ENCODE measurements around the gene SEC23B. TPM values are rescaled to one million over a fixed set of nuclear protein-coding genes. Genes with fewer than 3 reads are reported as not detected.

SEC23B gene
- total and polyA plus RNA-seq, 10 of the 15 experiments (the other 5 are each of a cell fraction or from before 2014, with no cell fraction given), result 49.1 to 121 (median 75.6) TPM

DNA sequence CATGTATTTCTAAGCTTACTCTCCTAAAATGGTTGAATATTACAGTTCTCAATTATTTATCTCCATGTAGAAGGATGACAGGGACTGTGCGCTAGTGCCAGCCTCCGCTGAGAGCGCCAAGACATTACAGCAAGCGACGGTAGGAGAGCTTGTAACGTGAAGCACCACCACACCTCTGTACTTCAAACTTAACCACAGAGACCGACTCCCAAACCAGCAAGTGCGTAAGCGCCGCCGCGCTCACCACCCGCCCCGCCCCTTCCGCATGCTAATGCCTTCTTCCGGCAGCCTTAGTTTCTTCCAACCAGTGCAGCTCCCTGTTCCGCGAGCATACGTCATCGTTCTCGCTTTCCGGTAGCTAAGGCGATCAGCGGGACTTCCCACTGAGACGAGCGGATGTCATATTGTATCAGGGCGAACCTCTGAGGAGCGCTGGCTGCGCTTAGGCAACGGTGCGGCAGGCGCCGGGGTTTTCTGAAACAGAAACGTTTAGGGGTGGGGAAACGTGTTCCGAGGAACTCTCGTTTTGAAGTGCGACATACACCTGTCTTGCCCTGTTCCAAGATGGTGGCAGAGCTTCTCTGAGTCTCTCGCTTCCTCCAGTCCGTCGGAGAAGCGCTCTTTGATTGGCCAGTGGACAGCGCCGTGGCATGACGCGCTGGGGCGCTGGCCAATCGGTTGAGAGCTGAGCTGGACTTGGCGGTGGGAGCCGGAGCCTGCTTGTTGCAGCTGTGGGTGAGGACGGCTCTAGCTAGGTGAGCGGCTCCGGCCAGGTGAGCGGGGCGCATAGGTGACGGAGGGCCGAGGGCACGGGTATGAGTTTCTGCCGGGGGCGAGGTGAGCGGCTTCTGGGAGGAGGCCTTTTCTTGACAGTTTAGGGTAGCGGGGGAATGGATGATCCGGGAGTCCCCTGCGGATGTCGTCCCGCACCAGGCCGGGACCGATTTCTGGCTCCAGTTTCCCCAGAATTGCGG lies at the start of gene SEC23B (continued):
- TF ChIP-seq, protein P1, sequence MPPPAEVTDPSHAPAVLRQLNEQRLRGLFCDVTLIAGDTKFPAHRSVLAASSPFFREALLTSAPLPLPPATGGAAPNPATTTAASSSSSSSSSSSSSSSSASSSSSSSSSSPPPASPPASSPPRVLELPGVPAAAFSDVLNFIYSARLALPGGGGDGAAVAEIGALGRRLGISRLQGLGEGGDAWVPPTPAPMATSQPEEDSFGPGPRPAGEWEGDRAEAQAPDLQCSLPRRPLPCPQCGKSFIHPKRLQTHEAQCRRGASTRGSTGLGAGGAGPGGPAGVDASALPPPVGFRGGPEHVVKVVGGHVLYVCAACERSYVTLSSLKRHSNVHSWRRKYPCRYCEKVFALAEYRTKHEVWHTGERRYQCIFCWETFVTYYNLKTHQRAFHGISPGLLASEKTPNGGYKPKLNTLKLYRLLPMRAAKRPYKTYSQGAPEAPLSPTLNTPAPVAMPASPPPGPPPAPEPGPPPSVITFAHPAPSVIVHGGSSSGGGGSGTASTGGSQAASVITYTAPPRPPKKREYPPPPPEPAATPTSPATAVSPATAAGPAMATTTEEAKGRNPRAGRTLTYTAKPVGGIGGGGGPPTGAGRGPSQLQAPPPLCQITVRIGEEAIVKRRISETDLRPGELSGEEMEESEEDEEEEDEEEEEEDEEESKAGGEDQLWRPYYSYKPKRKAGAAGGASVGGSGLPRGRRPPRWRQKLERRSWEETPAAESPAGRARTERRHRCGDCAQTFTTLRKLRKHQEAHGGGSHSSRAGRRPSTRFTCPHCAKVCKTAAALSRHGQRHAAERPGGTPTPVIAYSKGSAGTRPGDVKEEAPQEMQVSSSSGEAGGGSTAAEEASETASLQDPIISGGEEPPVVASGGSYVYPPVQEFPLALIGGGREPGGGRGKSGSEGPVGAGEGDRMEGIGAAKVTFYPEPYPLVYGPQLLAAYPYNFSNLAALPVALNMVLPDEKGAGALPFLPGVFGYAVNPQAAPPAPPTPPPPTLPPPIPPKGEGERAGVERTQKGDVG (CRISPR knock-in tag; IDR thresholded peaks at IDR 0.05), result no peak
- no peak; the same call in 1 of the 2 replicates for TF ChIP-seq CBX5 (IDR thresholded peaks at IDR 0.05; ENCODE audit: low read depth)
- TF ChIP-seq NBN (IDR thresholded peaks at IDR 0.05), result peak; percentile 92
- TF ChIP-seq POLR2AphosphoS2 (IDR thresholded peaks at IDR 0.05; ENCODE audit: low read depth, low read length), result peak; percentile 85
- peak; percentile 99 for TF ChIP-seq YY1 (IDR thresholded peaks at IDR 0.05; ENCODE audit: low read depth, low read length)
- peak; percentile 87 for TF ChIP-seq ATF2 (IDR thresholded peaks at IDR 0.05; ENCODE audit: low read length)
- TF ChIP-seq CBX3 (IDR thresholded peaks at IDR 0.05; ENCODE audit: borderline replicate concordance, low read depth), result no peak
- no peak for TF ChIP-seq MYC (IDR thresholded peaks at IDR 0.05; ENCODE audit: insufficient read depth, insufficient read length, insufficient replicate concordance, low read length, severe bottlenecking)
- TF ChIP-seq IRF5 (IDR thresholded peaks at IDR 0.05; ENCODE audit: borderline replicate concordance), result peak; percentile 61; the same call in 1 of the 2 replicates
- peak; percentile 99 for TF ChIP-seq ATF7 (IDR thresholded peaks at IDR 0.05; ENCODE audit: low read depth)
- no peak for TF ChIP-seq TBL1XR1 (IDR thresholded peaks at IDR 0.05; ENCODE audit: low read depth, low read length)
- 0 out of 4 replicates have a peak, but pooled peaks of 1 of the 2 experiments have one; percentile 64 for TF ChIP-seq ETV6 (conservative IDR thresholded peaks at IDR 0.05 in 1 of 2, IDR thresholded peaks at IDR 0.05 in 1 of 2; ENCODE audit: borderline replicate concordance in 1 of 2, low read depth in 1 of 2)
- no peak for TF ChIP-seq STAT3 (IDR thresholded peaks at IDR 0.05; ENCODE audit: low read depth, low read length)
- TF ChIP-seq LARP7 (IDR thresholded peaks at IDR 0.05), result no peak
- TF ChIP-seq SIX5 (IDR thresholded peaks at IDR 0.05; ENCODE audit: low read depth, low read length, severe bottlenecking), result peak; percentile 50
- peak; percentile 93 for TF ChIP-seq POLR2AphosphoS5 (IDR thresholded peaks at IDR 0.05; ENCODE audit: low read length)
- peak; percentile 40; the same call in 1 of the 2 replicates for TF ChIP-seq BRCA1 (IDR thresholded peaks at IDR 0.05; ENCODE audit: low read depth, low read length)
- TF ChIP-seq SREBF1 (IDR thresholded peaks at IDR 0.05; ENCODE audit: low read length), result no peak
- no peak for TF ChIP-seq CEBPZ (IDR thresholded peaks at IDR 0.05; ENCODE audit: low read depth, low read length)
